Epithelial cell of proximal tubule (primary cell): ENCODE results near the gene LOX. TPM values are rescaled to one million over a fixed set of nuclear protein-coding genes. Genes with fewer than 3 reads are reported as not detected.

Experiments
- DNase-seq: peaks from one replicate; pipeline ENCODE4 v3.0.0-alpha.2; 2011; ENCODE audit warnings: low read depth
- H3K4me3 ChIP-seq: 2 replicates; pipeline ENCODE4 v1.5.1; 2011; ENCODE audit warnings: low read depth, mild to moderate bottlenecking, low read length
- total RNA-seq: library from RNA; depleted of rRNA; stranded (reverse); fragments of >200 nt; gene quantifications from 2 replicates; pipeline ENCODE4 v1.2.3, GENCODE V29; 2015
- TF ChIP-seq, protein P1 (sequence below): conservative IDR thresholded peaks from 2 replicates; pipeline ENCODE4 v1.5.1; 2012; ENCODE audit warnings: low read depth, mild to moderate bottlenecking, low read length

The LOX gene, protein sequence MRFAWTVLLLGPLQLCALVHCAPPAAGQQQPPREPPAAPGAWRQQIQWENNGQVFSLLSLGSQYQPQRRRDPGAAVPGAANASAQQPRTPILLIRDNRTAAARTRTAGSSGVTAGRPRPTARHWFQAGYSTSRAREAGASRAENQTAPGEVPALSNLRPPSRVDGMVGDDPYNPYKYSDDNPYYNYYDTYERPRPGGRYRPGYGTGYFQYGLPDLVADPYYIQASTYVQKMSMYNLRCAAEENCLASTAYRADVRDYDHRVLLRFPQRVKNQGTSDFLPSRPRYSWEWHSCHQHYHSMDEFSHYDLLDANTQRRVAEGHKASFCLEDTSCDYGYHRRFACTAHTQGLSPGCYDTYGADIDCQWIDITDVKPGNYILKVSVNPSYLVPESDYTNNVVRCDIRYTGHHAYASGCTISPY
- total RNA-seq = 6.1 and 14.9 TPM in 2 replicates

DNA sequence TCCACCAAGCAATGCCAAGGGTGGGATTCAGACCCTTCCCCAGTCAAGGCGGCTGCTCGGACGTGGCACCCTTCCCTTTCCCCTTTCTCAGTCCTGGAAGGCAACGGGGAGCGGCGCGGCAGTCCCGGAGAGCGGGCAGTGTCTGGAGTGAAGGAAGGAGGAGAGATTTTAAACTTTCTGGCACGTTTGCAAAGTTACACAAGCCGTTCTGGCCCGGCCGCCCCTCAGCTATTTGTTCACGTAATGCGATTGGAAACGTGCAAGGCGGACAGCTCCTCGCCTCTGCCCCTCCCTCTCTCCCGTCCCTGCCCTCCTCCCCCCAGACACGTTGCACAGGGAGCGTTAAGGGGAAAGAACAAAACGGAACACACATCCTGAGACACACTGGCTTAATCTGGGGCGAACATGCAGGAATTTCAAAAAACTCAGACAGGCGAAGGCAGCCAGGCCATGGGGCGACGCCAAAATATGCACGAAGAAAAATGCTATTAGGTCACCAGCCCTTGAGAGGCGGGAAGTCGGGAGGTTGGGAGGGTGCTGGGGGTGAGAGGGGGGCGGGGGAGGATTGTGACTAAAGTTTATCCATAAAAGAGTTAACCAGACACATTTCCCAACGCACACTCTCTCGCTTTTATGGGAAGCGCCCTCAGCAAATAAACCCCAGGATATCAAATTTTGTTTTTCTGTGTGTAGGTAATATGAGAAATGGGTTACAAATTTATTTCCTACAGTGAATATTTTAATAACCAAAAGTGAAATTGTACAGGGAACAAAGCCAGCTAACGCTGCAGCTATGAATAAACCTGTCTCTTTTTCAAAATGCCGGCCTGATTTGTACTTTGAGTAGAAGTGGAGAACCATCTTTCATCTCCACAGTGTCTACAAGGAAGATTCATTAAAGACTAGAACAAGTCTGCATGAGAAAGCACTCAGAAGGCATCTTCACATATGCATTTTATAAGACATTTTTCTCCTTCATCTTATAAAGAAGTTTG, at the start of gene LOX:
Gene LOX, minus strand, starts transcription at position 144 of the 995 bp plus-strand sequence. CDS start 274 bp downstream, outside the sequence.
- TF ChIP-seq, protein P1, sequence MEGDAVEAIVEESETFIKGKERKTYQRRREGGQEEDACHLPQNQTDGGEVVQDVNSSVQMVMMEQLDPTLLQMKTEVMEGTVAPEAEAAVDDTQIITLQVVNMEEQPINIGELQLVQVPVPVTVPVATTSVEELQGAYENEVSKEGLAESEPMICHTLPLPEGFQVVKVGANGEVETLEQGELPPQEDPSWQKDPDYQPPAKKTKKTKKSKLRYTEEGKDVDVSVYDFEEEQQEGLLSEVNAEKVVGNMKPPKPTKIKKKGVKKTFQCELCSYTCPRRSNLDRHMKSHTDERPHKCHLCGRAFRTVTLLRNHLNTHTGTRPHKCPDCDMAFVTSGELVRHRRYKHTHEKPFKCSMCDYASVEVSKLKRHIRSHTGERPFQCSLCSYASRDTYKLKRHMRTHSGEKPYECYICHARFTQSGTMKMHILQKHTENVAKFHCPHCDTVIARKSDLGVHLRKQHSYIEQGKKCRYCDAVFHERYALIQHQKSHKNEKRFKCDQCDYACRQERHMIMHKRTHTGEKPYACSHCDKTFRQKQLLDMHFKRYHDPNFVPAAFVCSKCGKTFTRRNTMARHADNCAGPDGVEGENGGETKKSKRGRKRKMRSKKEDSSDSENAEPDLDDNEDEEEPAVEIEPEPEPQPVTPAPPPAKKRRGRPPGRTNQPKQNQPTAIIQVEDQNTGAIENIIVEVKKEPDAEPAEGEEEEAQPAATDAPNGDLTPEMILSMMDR = no peak
- DNase-seq = no peak
- H3K4me3 ChIP-seq = peak within 1 kb of the TSS; percentile 82

DNA sequence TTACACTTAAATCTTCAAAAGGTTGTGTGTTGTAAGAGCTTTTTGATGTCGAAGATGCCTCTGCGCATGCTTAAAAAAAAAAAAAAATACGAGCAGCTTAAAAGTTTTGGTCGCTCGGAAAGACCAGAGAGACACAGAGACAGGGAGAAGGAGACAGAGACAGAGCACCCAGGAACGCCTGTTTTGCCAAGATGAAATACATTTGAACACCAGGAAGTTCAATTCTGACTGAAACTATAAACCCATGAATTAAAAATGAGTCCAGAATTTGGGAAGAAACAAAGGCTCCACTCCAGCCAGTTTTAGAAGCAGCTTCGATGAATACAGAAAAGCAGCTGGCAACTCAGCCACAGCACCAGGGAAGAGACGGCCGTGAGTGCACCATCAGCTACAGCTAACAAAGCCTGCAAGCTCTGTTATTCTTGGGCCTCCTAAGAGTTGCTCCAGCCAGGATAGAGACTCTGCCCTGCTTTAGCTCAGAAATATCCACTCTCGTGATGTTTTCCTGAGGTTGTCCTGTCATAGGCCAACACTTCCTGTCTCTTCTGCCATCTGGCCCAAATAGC, 48.8 kb upstream of the LOX start:
- H3K4me3 ChIP-seq = no peak overlapping the region
- DNase-seq = no peak
- TF ChIP-seq, protein P1 = no peak

DNA sequence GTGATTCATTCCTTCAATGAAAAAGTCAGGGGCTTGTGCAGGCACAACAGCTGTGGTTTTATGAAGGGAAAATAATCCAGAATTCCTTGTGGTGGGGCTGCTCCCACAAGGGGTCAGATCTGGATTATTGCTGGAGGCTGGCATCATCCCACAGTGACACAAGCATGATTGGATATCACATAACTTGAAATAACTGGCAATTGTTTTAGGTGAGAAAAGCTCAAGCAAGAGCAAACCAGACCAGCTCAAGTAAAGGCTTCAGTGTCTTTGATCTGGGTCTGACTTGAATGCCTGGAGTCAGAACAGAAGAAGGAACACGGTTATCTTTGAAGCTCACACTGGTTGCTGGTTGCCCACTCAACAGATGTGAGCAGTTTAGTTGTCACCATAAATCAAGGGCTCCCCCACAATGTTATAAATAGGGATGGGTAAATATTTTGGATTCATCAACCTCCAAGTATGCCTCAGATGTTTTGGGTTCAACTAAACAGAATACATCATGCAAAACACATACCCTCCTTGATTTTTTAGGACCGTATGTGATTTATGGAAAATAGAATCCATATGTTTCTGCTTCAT, 48.2 kb upstream of the LOX start:
- DNase-seq = no peak
- no peak overlapping the region for H3K4me3 ChIP-seq
- TF ChIP-seq, protein P1 = no peak

DNA sequence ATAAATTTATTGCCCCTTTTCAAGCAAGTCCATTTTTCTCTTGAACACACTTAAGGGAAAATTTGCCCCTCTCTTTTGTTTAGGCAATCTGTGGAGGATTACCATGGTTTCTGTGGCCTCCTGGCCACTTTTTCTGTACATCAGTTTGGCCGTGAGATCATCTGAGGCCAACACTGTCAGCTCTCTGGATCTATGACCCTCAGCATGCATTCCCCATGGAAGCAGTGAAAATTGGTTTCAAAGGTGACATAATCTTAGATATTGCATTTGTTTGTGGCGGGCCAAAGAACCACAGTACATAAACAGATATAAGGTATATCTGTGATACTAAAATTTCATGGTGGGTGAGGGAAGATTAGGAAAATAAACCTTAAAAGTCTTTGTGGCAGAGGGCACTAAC, 46.7 kb upstream of the LOX start:
- TF ChIP-seq, protein P1 = no peak
- no peak for DNase-seq
- no peak overlapping the region for H3K4me3 ChIP-seq

DNA sequence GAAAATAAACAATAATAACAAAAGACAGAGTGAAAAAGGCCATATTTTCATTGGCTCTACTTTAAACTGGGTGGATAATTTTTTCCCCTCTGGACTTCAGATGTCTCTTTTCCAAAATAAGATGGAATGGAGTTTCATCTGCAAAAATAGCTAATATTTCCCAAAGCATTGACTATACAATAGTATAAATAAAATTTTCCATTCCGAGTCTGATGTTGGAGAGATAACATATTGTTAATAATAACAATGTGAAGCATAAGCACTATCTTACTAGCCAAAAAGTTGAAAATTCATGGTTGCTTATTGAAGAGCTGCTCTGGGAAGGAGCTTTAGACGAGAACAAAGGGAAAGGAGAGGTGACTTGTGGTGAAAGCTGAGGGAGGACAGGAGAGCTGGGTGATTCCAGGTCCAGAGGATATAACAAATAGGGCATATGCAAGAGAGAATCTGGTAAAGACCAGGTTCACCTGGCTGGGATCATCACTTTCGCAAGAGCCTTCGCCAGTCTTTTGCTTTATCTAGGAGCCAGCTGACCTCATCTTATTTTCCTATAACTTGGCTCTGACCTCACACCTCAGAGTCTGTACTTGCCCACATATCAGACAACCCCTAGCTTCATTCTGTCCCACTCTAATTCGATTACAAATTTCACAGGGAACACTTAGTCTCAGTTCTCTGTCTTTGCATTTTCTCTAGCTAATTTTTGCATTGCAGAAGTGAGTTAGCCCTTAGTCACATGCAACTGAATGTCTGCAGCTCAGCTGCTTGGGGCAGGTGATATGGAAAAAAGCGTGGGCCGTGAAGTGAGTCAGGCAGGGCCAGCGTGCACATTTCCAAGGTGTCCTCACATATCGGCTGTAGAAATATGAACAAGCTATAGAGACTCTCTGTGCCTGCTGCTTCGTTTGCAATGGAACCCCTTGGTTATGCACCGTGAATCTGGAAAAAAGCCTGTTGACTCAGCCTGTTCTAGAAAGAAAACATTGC, 43.7 kb upstream of the LOX start:
- DNase-seq = peak; percentile 77
- no peak overlapping the region for H3K4me3 ChIP-seq
- TF ChIP-seq, protein P1 = no peak
